Activated CD4-positive, alpha-beta memory T cell treated with anti-CD3 and anti-CD28 coated beads for 36 hours (primary cell): ENCODE measurements around the gene ELSPBP1. TPM values are rescaled to one million over a fixed set of nuclear protein-coding genes. Genes with fewer than 3 reads are reported as not detected.

Experiments used
- CTCF ChIA-PET: fragments of 350-600 bp; sonication (Branson Sonifier 250); formaldehyde crosslinking; loops from one replicate; lab custom pipeline; 2021; ENCODE audit warnings: antibody characterized with exemption, inconsistent platforms; lab: Charles Lee
- POLR2A ChIA-PET: fragments of 350-600 bp; sonication (Branson Sonifier 250); formaldehyde crosslinking; loops from one replicate; lab custom pipeline; 2021; ENCODE audit warnings: antibody characterized with exemption; lab: Charles Lee
- DNase-seq: peaks from one replicate; pipeline ENCODE4 v3.0.0-alpha.2; 2020
- H3K27ac Mint-ChIP-seq: one replicate; pipeline ENCODE4 v1.8.0; 2021; ENCODE audit warnings: mixed read lengths
- H3K27me3 Mint-ChIP-seq: one replicate; pipeline ENCODE4 v1.8.0; 2021; ENCODE audit warnings: mixed read lengths
- H3K36me3 Mint-ChIP-seq: one replicate; pipeline ENCODE4 v1.8.0; 2021; ENCODE audit warnings: mixed read lengths
- H3K4me1 Mint-ChIP-seq: one replicate; pipeline ENCODE4 v1.8.0; 2021; ENCODE audit warnings: low read depth, mixed read lengths
- H3K4me3 Mint-ChIP-seq: one replicate; pipeline ENCODE4 v1.8.0; 2021; ENCODE audit warnings: mild to moderate bottlenecking, mixed read lengths
- H3K9me3 Mint-ChIP-seq: one replicate; pipeline ENCODE4 v1.8.0; 2021; ENCODE audit warnings: mixed read lengths
- intact Hi-C: fragments of 100-400 bp; cut with micrococcal nuclease; formaldehyde crosslinking; loops from one replicate; pipeline ENCODE4 v1.15.1; 2023
- total RNA-seq, 2 experiments: library from RNA; stranded (reverse); gene quantifications; one replicate each; pipeline ENCODE4 v1.2.3, GENCODE V29; 2021

The ELSPBP1 gene
- total RNA-seq, 2 experiments from 2014 or later = not detected

DNA sequence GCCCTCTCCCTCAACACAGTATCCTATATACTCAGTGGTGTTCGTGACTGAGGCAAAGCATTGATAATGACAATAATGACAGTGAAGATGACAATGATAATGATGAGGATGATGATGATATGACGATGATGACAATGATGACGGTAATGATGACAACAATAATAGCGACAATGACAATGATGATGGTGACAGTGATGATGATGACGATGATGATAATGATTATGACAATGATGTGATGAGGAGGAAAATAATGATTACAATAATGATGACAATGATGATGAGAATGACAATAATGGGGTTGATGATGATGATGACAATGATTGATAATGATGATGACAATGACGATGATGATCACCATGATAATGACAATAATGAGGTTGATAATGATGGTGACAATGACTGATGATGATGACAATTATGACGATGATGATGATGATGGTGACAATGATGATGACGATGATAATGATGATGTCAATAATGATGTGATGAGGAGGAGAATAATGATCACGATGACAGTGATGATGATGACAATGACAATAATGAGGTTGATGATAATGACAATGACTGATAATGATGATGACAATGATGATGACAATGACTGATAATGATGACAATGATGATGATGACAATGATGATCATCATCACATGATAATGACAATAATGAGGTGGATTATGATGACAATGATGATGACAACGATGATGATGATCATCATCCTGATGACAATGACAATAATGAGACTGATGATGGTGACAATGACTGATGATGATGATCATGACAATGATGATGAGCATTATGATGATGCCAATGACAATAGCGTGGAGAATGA is 16.7 kb downstream of the ELSPBP1 start:
- no peak for DNase-seq
- CTCF ChIA-PET = no interaction called here
- no peaks in the 10 kb centered on the region for H3K36me3 Mint-ChIP-seq
- no peak overlapping the region for H3K27ac Mint-ChIP-seq
- peaks cover 7% of the 10 kb centered on the region for H3K9me3 Mint-ChIP-seq
- H3K4me1 Mint-ChIP-seq = no peaks in the 10 kb centered on the region
- peaks cover 19% of the 10 kb centered on the region for H3K27me3 Mint-ChIP-seq
- no peak overlapping the region for H3K4me3 Mint-ChIP-seq
- intact Hi-C loops = no loop called here
- POLR2A ChIA-PET = no interaction called here

DNA sequence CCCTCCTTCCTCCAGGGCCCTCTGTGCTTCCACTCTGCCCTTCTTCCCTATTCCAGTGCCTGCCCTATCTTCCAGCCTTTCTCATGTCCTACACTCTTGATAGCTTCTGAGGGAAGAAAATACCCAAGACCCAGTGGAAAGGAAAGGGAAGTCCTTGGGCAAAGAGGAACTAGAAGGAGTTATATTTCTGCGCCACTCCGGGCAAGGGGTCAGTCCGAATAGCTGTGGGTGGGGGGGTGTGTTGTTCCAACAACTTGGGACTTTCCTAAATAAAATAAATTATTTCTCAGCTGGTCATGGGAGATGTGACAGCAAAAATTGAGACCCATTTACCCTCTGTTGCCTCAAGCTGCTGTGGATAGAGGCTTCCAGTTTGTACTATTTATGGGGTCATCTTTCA is 26.3 kb downstream of the ELSPBP1 start:
- Mint-ChIP-seq H3K4me1 (no peaks in the 10 kb centered on the region), H3K27ac (no peak overlapping the region), H3K27me3 (peaks cover 28% of the 10 kb centered on the region), H3K36me3 (no peaks in the 10 kb centered on the region), H3K4me3 (no peak overlapping the region), H3K9me3 (no peaks in the 10 kb centered on the region)
- DNase-seq = no peak
- CTCF ChIA-PET = no interaction called here
- POLR2A ChIA-PET = no interaction called here
- intact Hi-C loops = no loop called here

DNA sequence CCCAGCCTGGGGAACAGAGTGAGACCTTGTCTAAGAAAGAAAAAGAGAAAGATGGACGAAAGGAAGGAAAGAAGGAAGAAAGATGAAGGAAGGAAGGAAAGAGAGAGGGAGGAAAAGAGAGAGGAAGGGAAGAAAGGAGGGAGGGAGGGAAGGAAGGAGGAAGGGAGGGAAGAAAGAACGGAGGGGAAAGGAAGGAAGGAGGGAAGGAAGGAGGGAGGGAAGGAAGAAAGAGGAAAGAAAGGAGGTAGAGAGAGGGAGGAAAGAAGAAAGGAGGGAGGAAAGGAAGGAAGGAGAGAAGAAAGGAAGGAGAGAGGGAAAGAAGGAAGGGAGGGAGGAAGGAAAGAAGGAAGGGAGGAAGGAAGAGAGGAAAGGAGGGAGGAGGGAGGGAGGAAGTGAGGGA is 28.6 kb downstream of the ELSPBP1 start:
- POLR2A ChIA-PET = no interaction called here
- no peak overlapping the region for H3K4me3 Mint-ChIP-seq

DNA sequence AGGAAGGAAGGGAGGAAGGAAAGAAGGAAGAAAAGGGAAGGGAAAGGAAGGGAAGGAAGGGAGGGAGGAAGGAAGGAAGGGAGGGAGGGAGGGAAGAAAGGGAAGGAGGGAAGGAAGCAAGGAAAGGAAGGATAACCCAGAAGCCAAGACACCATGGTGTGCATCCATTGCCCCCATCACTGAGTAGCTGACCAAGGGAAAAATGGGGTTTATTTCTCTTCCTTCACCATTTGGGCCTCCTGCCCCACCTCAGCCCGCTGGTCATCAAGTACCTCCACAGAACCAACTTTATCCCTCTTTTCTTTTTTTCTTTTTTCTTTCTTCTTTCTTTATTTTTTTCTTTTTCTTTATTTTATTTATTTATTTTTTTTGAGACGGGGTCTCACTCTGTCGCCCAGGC is 29.1 kb downstream of the ELSPBP1 start:
- CTCF ChIA-PET = no interaction called here
- Mint-ChIP-seq H3K4me1 (no peaks in the 10 kb centered on the region), H3K27ac (no peak overlapping the region), H3K27me3 (peaks cover 30% of the 10 kb centered on the region), H3K36me3 (no peaks in the 10 kb centered on the region), H3K9me3 (no peaks in the 10 kb centered on the region), H3K4me3 (no peak overlapping the region)
- no peak for DNase-seq
- POLR2A ChIA-PET = no interaction called here
- intact Hi-C loops = no loop called here

More for the DNA sequence above, 28.6 kb downstream of the ELSPBP1 start:
- Mint-ChIP-seq H3K27ac (no peak overlapping the region), H3K36me3 (no peaks in the 10 kb centered on the region), H3K4me1 (no peaks in the 10 kb centered on the region), H3K27me3 (peaks cover 30% of the 10 kb centered on the region), H3K9me3 (no peaks in the 10 kb centered on the region)
- CTCF ChIA-PET = no interaction called here
- no peak for DNase-seq
- intact Hi-C loops = no loop called here

DNA sequence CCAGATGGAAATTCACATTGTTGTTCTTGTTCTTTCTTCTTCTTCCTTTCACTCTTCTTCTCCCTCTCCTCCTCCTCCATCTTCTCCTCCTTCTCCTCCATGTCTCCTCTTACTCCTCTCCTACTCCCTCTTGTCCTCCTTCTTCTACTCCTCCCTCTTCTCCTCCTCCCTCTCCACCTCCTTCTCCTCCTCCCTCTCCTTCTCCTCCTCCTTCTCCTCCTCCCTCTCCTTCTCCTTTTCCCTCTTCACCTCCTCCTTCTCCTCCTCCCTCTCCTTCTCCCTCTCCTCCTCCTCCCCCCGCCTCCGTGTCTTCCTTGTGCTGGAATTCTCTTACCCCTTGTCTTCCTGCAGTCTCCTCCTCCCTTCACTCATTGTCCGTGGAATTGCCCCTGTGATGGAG is 31.0 kb downstream of the ELSPBP1 start:
- POLR2A ChIA-PET = no interaction called here
- Mint-ChIP-seq H3K9me3 (no peaks in the 10 kb centered on the region), H3K27me3 (peaks cover 34% of the 10 kb centered on the region), H3K4me3 (no peak overlapping the region), H3K4me1 (no peaks in the 10 kb centered on the region), H3K36me3 (no peaks in the 10 kb centered on the region), H3K27ac (no peak overlapping the region)
- CTCF ChIA-PET = interaction anchor here (1.6 kb wide), 1 partner anchor 62 kb away, joined by 3 read pairs; no protein-coding TSS in a partner anchor
- intact Hi-C loops = no loop called here
- no peak for DNase-seq

DNA sequence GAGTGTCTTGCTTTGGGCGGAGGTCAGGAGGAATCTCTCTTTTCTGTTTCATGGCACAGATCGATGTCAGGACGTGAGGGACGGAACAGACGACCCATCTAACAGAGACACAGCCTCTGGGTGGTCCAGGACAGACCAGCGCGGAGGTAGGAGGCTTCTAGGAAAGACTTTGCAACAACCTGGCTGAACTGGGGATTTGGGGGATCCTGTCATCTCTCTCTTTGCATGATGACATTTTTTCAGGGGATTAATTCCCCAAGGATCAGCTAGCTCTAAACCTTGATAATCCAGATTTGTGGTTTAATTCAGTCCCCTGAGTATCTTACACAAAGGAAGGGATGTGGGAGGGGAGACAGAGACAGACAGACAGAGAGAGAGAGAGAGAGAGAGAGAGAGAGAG is 35.0 kb downstream of the ELSPBP1 start:
- Mint-ChIP-seq H3K9me3 (no peaks in the 10 kb centered on the region), H3K4me1 (no peaks in the 10 kb centered on the region), H3K4me3 (no peak overlapping the region), H3K27ac (no peak overlapping the region), H3K36me3 (no peaks in the 10 kb centered on the region), H3K27me3 (peaks cover 29% of the 10 kb centered on the region)
- ChIA-PET CTCF (no interaction called here), POLR2A (no interaction called here)
- intact Hi-C loops = no loop called here
- no peak for DNase-seq

DNA sequence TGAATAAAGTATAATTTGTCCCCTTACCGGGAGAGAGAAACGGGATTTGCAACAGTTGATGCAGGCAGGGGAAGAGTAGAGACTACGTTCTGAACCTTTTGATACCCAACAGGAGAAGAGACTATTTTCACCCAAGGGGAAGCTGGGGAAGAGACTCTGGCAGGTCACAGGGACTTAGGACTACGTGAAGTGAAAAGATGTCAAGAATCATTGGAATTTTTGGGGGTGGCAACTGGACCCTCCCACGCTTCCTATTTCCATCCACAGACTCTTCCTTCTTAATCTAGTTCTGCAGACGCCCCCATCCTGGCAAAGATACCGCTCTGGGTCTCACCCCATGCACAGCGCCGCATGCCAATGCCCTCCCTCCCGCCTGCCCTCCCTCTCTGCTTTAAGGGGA is 35.6 kb downstream of the ELSPBP1 start:
- no peak for DNase-seq
- Mint-ChIP-seq H3K4me1 (no peaks in the 10 kb centered on the region), H3K27ac (no peak overlapping the region), H3K4me3 (no peak overlapping the region), H3K36me3 (no peaks in the 10 kb centered on the region), H3K9me3 (no peaks in the 10 kb centered on the region), H3K27me3 (peaks cover 24% of the 10 kb centered on the region)
- ChIA-PET CTCF (no interaction called here), POLR2A (no interaction called here)
- intact Hi-C loops = no loop called here

DNA sequence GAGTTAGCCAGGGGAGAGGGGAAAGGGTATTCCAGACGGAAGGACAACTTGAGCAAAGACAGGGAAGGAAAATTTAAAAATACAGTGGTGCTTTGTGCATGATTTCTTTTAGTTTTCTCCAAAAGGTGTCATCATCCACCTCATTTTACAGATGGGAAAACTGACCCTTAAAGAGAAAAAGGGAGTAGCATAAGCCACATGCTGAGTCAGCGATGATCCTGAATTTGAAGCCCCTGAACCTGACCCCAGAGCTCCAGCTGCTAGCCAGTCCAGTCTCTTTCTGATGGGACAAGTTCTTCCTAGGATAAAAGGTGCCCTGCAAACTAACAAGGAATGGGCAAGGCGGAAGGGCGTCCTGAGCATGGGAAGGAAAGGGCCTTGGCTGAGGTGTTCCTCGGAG is 39.2 kb downstream of the ELSPBP1 start:
- ChIA-PET CTCF (no interaction called here), POLR2A (no interaction called here)

DNA sequence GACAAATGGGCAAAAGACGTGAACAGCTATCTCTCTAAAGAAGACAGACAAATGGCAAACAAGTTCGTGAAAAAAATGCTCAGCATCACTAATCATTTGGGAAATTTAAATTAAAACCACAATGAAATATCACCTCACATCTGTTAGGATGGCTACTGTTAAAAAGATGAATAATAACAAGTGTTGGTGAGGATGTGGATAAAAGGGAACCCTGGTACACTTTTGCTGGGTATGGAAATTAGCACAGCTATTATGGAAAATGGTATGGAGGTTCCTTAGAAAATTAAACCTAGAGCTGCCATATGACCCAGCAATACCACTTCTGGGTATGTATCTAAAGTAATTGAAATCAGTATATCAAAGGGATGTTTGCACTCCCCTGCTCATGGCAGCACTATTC is 42.3 kb downstream of the ELSPBP1 start:
- POLR2A ChIA-PET = no interaction called here
- H3K27me3 Mint-ChIP-seq = peaks cover 38% of the 10 kb centered on the region
- intact Hi-C loops = no loop called here
- no peak for DNase-seq
- CTCF ChIA-PET = interaction anchor here (1.0 to 1.3 kb wide), 2 partner anchors 15 to 73 kb away, joined by 3 to 4 read pairs; no protein-coding TSS in a partner anchor
- no peaks in the 10 kb centered on the region for H3K36me3 Mint-ChIP-seq
- peaks cover 15% of the 10 kb centered on the region for H3K9me3 Mint-ChIP-seq
- no peak overlapping the region for H3K4me3 Mint-ChIP-seq
- H3K27ac Mint-ChIP-seq = no peak overlapping the region
- no peaks in the 10 kb centered on the region for H3K4me1 Mint-ChIP-seq

More for the DNA sequence above, 39.2 kb downstream of the ELSPBP1 start:
- Mint-ChIP-seq H3K4me1 (no peaks in the 10 kb centered on the region), H3K36me3 (no peaks in the 10 kb centered on the region), H3K9me3 (peaks cover 13% of the 10 kb centered on the region), H3K27ac (no peak overlapping the region), H3K4me3 (no peak overlapping the region), H3K27me3 (peaks cover 19% of the 10 kb centered on the region)
- intact Hi-C loops = no loop called here
- no peak for DNase-seq

DNA sequence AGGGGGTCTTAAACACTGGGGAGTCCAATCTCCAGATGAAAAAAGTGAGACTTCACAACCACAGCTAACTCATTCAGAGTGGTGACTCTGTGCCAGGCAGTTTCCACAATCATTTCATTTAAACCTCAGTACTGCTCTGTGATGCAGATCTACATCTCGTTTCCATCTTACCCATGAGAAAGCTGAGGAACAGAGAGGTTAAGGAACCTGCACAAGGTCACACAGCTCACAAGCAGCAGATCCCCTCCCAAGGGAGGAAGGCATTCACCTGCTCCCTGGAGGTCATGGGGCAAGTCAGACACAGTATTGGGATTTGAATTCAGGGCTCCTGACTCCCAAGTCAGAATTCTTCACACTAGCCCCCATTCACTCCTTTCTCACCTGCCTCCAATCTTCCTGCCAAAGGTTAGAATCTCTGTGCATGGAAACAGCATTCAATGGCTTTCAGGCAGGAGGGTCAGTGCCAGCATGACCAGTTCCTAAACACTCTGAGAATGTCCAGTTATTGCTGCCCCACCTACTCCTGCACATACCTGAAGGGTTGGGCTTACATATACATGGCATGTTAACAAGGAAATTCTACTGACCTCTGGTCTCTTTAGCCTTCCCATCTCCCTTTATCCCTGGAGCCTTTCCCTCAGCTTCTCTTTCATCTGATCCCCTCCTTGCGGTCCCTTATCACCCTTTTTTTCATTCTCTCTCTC is 47.6 kb downstream of the ELSPBP1 start:
- DNase-seq = no peak
- Mint-ChIP-seq H3K27ac (no peak overlapping the region), H3K27me3 (peaks cover 32% of the 10 kb centered on the region), H3K4me1 (no peaks in the 10 kb centered on the region), H3K36me3 (no peaks in the 10 kb centered on the region), H3K9me3 (peaks cover 2% of the 10 kb centered on the region), H3K4me3 (no peak overlapping the region)
- intact Hi-C loops = no loop called here
- ChIA-PET POLR2A (no interaction called here), CTCF (no interaction called here)

DNA sequence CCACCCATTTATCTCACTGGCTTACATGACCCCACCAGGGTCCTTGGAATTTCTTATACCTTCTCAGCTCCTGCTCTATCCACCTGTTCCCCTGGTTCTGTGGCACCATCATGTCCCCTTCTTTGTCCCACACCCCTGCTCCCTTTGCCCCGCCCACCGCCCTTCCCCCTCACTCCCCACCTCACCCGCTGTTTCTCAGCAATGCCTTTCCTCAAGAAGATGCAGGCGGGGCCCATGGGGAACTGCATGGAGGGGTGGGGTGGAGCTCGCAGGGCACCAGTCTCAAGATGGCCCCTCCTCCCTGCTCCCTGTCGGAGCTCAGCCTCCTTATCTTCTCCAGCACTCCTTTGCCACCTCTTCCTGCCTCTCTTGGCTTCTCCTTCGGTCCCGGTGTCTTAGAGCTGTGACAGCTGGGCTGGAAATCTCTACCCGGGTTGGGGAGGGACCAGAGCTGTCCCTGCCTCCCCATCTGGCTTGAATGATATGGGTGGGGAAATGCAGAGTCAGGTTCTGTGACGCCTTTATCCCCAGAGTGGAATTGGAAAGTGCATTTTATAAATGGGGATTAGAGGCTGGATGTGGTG is 49.3 kb downstream of the ELSPBP1 start, which contains the start of gene CABP5:
Gene CABP5 (minus strand): TSS at position 405 of the 584 bp plus-strand sequence. CDS start 157 bp downstream, at position 248.
- no peak within 1 kb of the TSS for H3K4me3 Mint-ChIP-seq
- no peaks in the 10 kb centered on the region for H3K36me3 Mint-ChIP-seq
- no peak within 1 kb of the TSS for H3K27ac Mint-ChIP-seq
- CTCF ChIA-PET = no interaction called here
- H3K4me1 Mint-ChIP-seq = no peaks in the 10 kb centered on the region
- H3K9me3 Mint-ChIP-seq = peaks cover 2% of the 10 kb centered on the region
- intact Hi-C loops = no loop called here
- DNase-seq = no peak
- POLR2A ChIA-PET = no interaction called here
- peaks cover 27% of the 10 kb centered on the region for H3K27me3 Mint-ChIP-seq

DNA sequence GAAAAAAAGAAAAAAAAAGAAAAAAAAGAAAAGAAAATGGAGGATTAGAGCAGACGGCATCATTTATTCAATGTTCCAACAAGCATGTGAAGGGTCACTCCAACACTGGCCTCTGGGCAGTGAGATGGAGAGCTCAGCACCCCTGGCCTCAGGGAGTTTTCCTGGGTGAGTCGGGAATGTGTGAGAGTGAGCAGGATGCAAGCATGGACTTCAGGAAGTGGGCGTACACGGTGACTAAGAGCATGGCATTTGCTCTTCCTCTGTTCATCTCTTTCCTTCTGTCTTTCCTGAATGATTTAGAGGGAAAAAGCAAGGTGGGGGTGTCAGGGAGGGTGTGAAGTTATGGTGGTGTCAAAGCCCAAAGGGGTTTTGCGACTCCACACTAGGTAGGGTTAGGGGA is 50.1 kb downstream of the ELSPBP1 start:
- POLR2A ChIA-PET = no interaction called here
- intact Hi-C loops = no loop called here
- H3K27me3 Mint-ChIP-seq = peaks cover 21% of the 10 kb centered on the region

More for the DNA sequence above, 50.1 kb downstream of the ELSPBP1 start:
- Mint-ChIP-seq H3K4me1 (no peaks in the 10 kb centered on the region), H3K36me3 (peaks cover 4% of the 10 kb centered on the region), H3K9me3 (no peaks in the 10 kb centered on the region), H3K4me3 (no peak overlapping the region), H3K27ac (no peak overlapping the region)
- DNase-seq = no peak
- CTCF ChIA-PET = no interaction called here
